Trophoblast cell (in vitro differentiated cells and primary cell): Measurements from ENCODE around the gene SPON1.

Experiments
- DNase-seq, 2 donors: peaks; one replicate each; pipeline ENCODE4 v3.0.0-alpha.2; 2016
- H2AFZ ChIP-seq: 2 replicates; pipeline ENCODE4 v1.6.1; 2013; ENCODE audit warnings: low read length, moderate library complexity, mild to moderate bottlenecking; ENCODE audit not compliant: insufficient read depth, poor library complexity
- H2AK5ac ChIP-seq: 2 replicates; pipeline ENCODE4 v1.6.1; 2013; ENCODE audit warnings: mild to moderate bottlenecking, low read length
- H2BK120ac ChIP-seq: 2 replicates; pipeline ENCODE4 v1.6.1; 2013; ENCODE audit warnings: low read length, mild to moderate bottlenecking, moderate library complexity; ENCODE audit not compliant: insufficient read depth, poor library complexity
- H2BK12ac ChIP-seq: 2 replicates; pipeline ENCODE4 v1.6.1; 2013; ENCODE audit warnings: mild to moderate bottlenecking, low read length, moderate library complexity
- H2BK5ac ChIP-seq: 2 replicates; pipeline ENCODE4 v1.6.1; 2013; ENCODE audit warnings: low read length, low read depth, moderate library complexity, mild to moderate bottlenecking; ENCODE audit not compliant: poor library complexity
- H3K14ac ChIP-seq: 2 replicates; pipeline ENCODE4 v1.6.1; 2013; ENCODE audit warnings: mild to moderate bottlenecking, low read length
- H3K18ac ChIP-seq: 2 replicates; pipeline ENCODE4 v1.6.1; 2013; ENCODE audit warnings: mild to moderate bottlenecking, low read length
- H3K23ac ChIP-seq: 2 replicates; pipeline ENCODE4 v1.6.1; 2013; ENCODE audit warnings: low read length
- H3K27ac ChIP-seq: 2 replicates; pipeline ENCODE4 v1.5.1; 2013; ENCODE audit warnings: low read depth, mild to moderate bottlenecking, inconsistent platforms, low read length, moderate library complexity
- H3K27me3 ChIP-seq: 2 replicates; pipeline ENCODE4 v1.6.1; 2013; ENCODE audit warnings: inconsistent platforms, mild to moderate bottlenecking, low read length, moderate library complexity; ENCODE audit not compliant: insufficient read depth
- H3K36me3 ChIP-seq, 2 experiments: 1 replicate in 1 of 2; 2 replicates in 1 of 2; pipeline ENCODE4 v1.6.1; 2013; ENCODE audit warnings: low read length in 2 of 2, mild to moderate bottlenecking in 2 of 2, moderate library complexity in 1 of 2; ENCODE audit not compliant: insufficient read depth in 2 of 2, control insufficient read depth in 1 of 2
- H3K4ac ChIP-seq: 2 replicates; pipeline ENCODE4 v1.6.1; 2013; ENCODE audit warnings: low read depth, mild to moderate bottlenecking, low read length, moderate library complexity
- H3K4me1 ChIP-seq, 2 experiments: 1 replicate in 1 of 2; 2 replicates in 1 of 2; pipeline ENCODE4 v1.6.1; 2013; ENCODE audit warnings: low read length in 2 of 2, mild to moderate bottlenecking in 2 of 2, moderate library complexity in 1 of 2; ENCODE audit not compliant: insufficient read depth in 2 of 2, control insufficient read depth in 1 of 2
- H3K4me2 ChIP-seq: 2 replicates; pipeline ENCODE4 v1.6.1; 2013; ENCODE audit warnings: inconsistent platforms, mild to moderate bottlenecking, low read length, moderate library complexity
- H3K4me3 ChIP-seq: 2 replicates; pipeline ENCODE4 v1.5.1; 2013; ENCODE audit warnings: mild to moderate bottlenecking, low read depth, low read length, inconsistent platforms
- H3K79me1 ChIP-seq: one replicate; pipeline ENCODE4 v1.6.1; 2013; ENCODE audit warnings: low read length
- H3K79me2 ChIP-seq: 2 replicates; pipeline ENCODE4 v1.6.1; 2013; ENCODE audit warnings: low read length, mild to moderate bottlenecking; ENCODE audit not compliant: control insufficient read depth, insufficient read depth, poor library complexity
- H3K9ac ChIP-seq: 2 replicates; pipeline ENCODE4 v1.6.1; 2013; ENCODE audit warnings: mild to moderate bottlenecking, low read length
- H3K9me3 ChIP-seq: 2 replicates; pipeline ENCODE4 v1.6.1; 2013; ENCODE audit warnings: low read depth, mild to moderate bottlenecking, control low read depth, inconsistent platforms, low read length; ENCODE audit not compliant: insufficient read depth
- H4K12ac ChIP-seq: 2 replicates; pipeline ENCODE4 v1.6.1; 2013; ENCODE audit warnings: low read depth, mild to moderate bottlenecking, low read length, moderate library complexity
- H4K8ac ChIP-seq: 2 replicates; pipeline ENCODE4 v1.6.1; 2013; ENCODE audit warnings: low read depth, mild to moderate bottlenecking, low read length, moderate library complexity
- H4K91ac ChIP-seq: one replicate; pipeline ENCODE4 v1.6.1; 2013; ENCODE audit warnings: low read depth, mild to moderate bottlenecking, low read length, moderate library complexity
- WGBS: extraction: QIAGEN DNeasy Blood & Tissue Kit; methylation state at CpG from one replicate; pipeline ENCODE4 v1.1.7; 2013; ENCODE audit warnings: missing lambda C conversion rate; ENCODE audit not compliant: insufficient read length, insufficient coverage; ENCODE audit errors: extremely low coverage; 5-methylcytosine and 5-hydroxymethylcytosine counted together

Gene SPON1

DNA sequence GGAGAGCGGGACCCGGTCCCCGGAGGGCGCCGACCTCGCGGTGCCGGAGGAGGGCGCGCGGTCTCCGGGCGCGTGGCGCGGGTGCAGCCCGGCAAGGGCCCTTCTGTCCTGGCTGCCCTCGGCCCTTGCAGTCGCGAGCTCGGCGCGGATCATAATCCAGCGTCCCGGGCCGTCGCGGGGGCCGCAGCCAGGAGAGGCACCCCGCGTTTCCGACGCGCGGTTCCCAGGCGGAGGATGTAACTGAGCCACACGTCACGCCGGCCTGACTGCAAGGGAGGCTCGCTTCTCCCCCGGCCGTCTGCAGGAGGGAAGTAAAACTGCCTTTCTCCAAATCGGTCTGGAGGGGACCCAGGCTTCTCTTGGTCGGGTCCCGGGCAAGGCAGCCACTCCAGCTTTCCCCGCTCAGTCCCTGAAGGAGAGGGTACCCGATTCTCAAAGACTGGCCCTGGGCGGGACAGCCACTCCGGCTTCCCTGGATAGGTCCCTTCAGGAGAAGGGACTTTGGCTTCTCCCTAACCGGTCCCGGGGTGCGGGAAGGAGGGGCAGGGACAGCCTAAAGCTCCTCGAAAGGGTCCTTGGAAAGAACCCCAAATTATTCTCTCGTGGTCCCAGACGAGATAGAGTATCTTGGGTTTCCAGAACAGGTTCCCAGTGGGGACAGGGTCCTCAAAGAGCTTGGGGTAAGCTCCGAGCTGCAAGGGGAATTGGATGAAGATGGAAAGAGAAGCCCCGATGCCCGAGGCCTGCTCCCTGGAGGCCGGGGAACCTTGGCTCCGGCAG is 836 bp downstream of the SPON1 start:
- Histone ChIP-seq H3K27ac (no peak overlapping the region), H2BK120ac (no peak overlapping the region), H2AK5ac (no peak overlapping the region), H3K79me1 (no peaks in the 10 kb centered on the region), H3K27me3 (peaks cover 47% of the 10 kb centered on the region), H4K12ac (no peak overlapping the region), H3K79me2 (no peaks in the 10 kb centered on the region), H2BK5ac (no peak overlapping the region), H4K91ac (no peak overlapping the region), H3K4ac (no peak overlapping the region), H3K4me1 (peaks cover 9 to 16% of the 10 kb centered on the region in 2 experiments), H3K36me3 (no peaks in the 10 kb centered on the region), H3K4me3 (peak overlapping the region; percentile 47), H2BK12ac (no peak overlapping the region), H3K23ac (no peak overlapping the region), H2AFZ (no peak overlapping the region), H3K9ac (no peak overlapping the region), H3K4me2 (peak overlapping the region; percentile 87), H3K9me3 (peaks cover 2% of the 10 kb centered on the region), H4K8ac (no peak overlapping the region), H3K18ac (no peak overlapping the region), H3K14ac (no peak overlapping the region)
- WGBS = no CpG with 5 or more reads among the region's 60 CpGs
- DNase-seq = no peak

DNA sequence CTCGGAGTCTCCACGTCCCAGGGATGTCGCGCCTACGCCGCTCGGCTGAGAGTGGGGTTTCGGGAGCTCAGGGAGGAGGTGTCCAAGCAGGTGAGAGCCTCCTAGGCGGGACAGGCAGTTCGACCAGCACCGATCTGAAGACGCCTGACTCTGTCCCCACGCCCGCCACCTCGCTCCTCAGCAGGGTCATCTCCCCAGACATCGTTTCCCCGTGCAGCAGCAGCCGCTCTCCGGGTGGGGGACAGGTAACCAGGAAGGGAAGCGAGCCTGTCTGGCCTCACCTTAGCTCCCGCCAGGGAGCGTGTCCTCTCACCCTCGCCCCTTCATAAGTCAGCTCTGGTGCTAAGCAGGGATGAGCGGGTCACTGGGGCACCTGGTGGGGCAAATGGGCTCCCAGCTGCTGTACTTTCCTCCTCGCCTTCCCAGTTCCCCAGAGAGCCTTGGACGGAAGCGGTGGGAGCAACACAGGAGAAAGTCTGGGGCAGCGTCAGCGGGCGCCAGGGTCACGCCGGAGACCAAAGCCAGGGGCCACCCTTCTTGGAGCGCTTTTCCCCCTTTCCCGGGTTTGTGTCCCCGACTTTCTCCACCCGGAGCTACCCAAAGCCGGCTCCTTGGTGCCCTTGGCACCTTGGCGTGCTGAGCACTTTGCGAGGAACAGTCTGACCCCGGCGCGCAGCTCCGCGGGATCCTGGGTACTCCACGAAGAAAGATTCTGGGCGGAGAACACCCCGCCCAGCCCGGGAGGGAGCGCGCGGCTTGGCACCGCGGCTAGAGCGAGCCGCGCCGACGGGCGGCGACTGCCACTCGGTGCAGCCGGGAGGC is 1.6 kb downstream of the SPON1 start:
- Histone ChIP-seq H3K9me3 (peaks cover 2% of the 10 kb centered on the region), H2AK5ac (no peak overlapping the region), H3K36me3 (no peaks in the 10 kb centered on the region)

DNA sequence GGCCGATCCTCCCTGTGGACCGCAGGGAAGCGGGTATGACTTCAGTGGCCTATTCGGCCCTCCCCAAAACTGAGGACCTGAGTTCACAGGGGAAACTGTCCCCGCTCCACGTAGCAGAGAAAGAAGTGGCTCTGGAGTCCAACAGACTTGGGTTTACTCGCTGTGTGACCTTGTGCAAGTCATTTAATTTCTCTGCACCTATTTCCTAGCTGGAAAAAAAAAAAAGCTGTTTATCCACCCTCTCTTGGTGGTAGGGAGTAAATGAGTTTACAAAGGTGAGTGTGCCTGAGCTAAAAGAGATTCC is 2.2 kb downstream of the SPON1 start:
- Histone ChIP-seq H3K9me3 (peaks cover 2% of the 10 kb centered on the region), H3K18ac (no peak overlapping the region), H3K4me2 (peak overlapping the region; percentile 58), H3K27me3 (peaks cover 47% of the 10 kb centered on the region), H2AK5ac (no peak overlapping the region), H2AFZ (no peak overlapping the region), H3K4me1 (peaks cover 9 to 16% of the 10 kb centered on the region in 2 experiments), H3K79me1 (no peaks in the 10 kb centered on the region), H3K9ac (no peak overlapping the region), H4K91ac (no peak overlapping the region), H3K27ac (no peak overlapping the region), H2BK5ac (no peak overlapping the region), H2BK12ac (no peak overlapping the region), H3K4ac (no peak overlapping the region), H3K4me3 (no peak overlapping the region), H2BK120ac (no peak overlapping the region), H3K23ac (no peak overlapping the region), H4K12ac (no peak overlapping the region), H4K8ac (no peak overlapping the region), H3K14ac (no peak overlapping the region), H3K79me2 (no peaks in the 10 kb centered on the region), H3K36me3 (no peaks in the 10 kb centered on the region)
- no peak for DNase-seq
- no CpG with 5 or more reads among the region's 7 CpGs for WGBS

More for the DNA sequence above, 1.6 kb downstream of the SPON1 start:
- no peak overlapping the region for H2AFZ ChIP-seq
- no peak overlapping the region for H3K4ac ChIP-seq
- H3K4me2 ChIP-seq = peak overlapping the region; percentile 58
- no peak overlapping the region for H2BK12ac ChIP-seq
- no peak overlapping the region for H3K9ac ChIP-seq
- H3K14ac ChIP-seq = no peak overlapping the region
- H2BK120ac ChIP-seq = no peak overlapping the region
- no peaks in the 10 kb centered on the region for H3K79me1 ChIP-seq
- no peak overlapping the region for H4K8ac ChIP-seq
- H4K12ac ChIP-seq = no peak overlapping the region
- peaks cover 47% of the 10 kb centered on the region for H3K27me3 ChIP-seq
- H3K18ac ChIP-seq = no peak overlapping the region
- H4K91ac ChIP-seq = no peak overlapping the region
- no peak for DNase-seq
- H2BK5ac ChIP-seq = no peak overlapping the region
- peaks cover 9 to 16% of the 10 kb centered on the region in 2 experiments for H3K4me1 ChIP-seq
- no peak overlapping the region for H3K27ac ChIP-seq
- H3K79me2 ChIP-seq = no peaks in the 10 kb centered on the region
- H3K23ac ChIP-seq = no peak overlapping the region
- no peak overlapping the region for H3K4me3 ChIP-seq
- WGBS = no CpG with 5 or more reads among the region's 62 CpGs

DNA sequence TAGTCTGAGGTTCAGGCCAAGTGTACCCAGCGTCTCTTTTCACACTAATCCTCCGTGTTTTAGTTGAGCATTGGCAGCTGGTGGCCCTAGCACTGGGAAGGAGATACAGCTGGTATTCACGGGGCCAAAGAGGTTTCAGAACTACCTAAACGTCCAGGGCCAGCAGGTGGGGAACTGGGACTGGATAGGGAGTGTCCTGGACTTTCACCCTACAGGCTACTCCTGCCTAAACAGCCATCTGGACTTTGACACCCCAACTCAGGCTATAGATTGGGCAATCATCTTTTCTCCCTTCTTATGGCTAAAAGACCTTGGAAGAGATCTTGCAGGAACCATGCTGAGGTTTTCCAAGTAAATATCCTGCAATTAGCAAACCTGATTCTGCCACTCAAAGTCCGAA is 2.8 kb downstream of the SPON1 start:
- no peak overlapping the region for H2BK5ac ChIP-seq
- H3K79me1 ChIP-seq = no peaks in the 10 kb centered on the region
- H3K23ac ChIP-seq = no peak overlapping the region
- no peak overlapping the region for H4K8ac ChIP-seq
- H2AK5ac ChIP-seq = no peak overlapping the region
- H4K12ac ChIP-seq = no peak overlapping the region
- peaks cover 2% of the 10 kb centered on the region for H3K9me3 ChIP-seq
- no peak overlapping the region for H3K27ac ChIP-seq
- no peak overlapping the region for H3K4me2 ChIP-seq
- H2BK120ac ChIP-seq = no peak overlapping the region
- H3K79me2 ChIP-seq = no peaks in the 10 kb centered on the region
- H2AFZ ChIP-seq = no peak overlapping the region
- no peak overlapping the region for H4K91ac ChIP-seq
- H3K14ac ChIP-seq = no peak overlapping the region
- H2BK12ac ChIP-seq = no peak overlapping the region
- H3K36me3 ChIP-seq = no peaks in the 10 kb centered on the region
- no peak overlapping the region for H3K9ac ChIP-seq
- no peak overlapping the region for H3K4ac ChIP-seq
- no CpG with 5 or more reads among the region's 5 CpGs for WGBS
- DNase-seq = no peak
- H3K27me3 ChIP-seq = peaks cover 47% of the 10 kb centered on the region
- H3K18ac ChIP-seq = no peak overlapping the region
- peaks cover 9 to 16% of the 10 kb centered on the region in 2 experiments for H3K4me1 ChIP-seq
- H3K4me3 ChIP-seq = no peak overlapping the region
